Thyroid gland (tissue), 4 donors: ENCODE results near the gene COL6A3. TPM values are rescaled to one million over a fixed set of nuclear protein-coding genes. Genes with fewer than 3 reads are reported as not detected.

Experiments used
- DNase-seq, 2 donors: peaks; one replicate each; pipeline ENCODE4 v3.0.0-alpha.2; 2019
- H3K27ac ChIP-seq, 3 donors: fragments of 200-600 bp; sonication (generic); 1 replicate in 2 of 3; 2 replicates in 1 of 3; pipeline ENCODE4 v1.5.1; 2016 to 2019; ENCODE audit warnings: mild to moderate bottlenecking in 1 of 3, moderate library complexity in 1 of 3
- H3K27me3 ChIP-seq: fragments of 200-600 bp; sonication (generic); one replicate; pipeline ENCODE4 v1.5.1; 2019
- H3K36me3 ChIP-seq, 2 donors: fragments of 200-600 bp; sonication (generic); one replicate each; pipeline ENCODE4 v1.5.1; 2016 to 2019
- H3K4me1 ChIP-seq, 2 donors: fragments of 200-600 bp; sonication (generic); one replicate each; pipeline ENCODE4 v1.5.1; 2017 to 2019
- H3K4me3 ChIP-seq, 3 donors: fragments of 200-600 bp; sonication (generic); replicated peaks in 1 of 3; 1 replicate in 2 of 3; 2 replicates in 1 of 3; pipeline ENCODE4 v1.5.1; 2016; ENCODE audit warnings: mild to moderate bottlenecking in 1 of 3
- H3K9me3 ChIP-seq: fragments of 200-600 bp; sonication (generic); one replicate; pipeline ENCODE4 v1.5.1; 2017
- CTCF ChIP-seq, 6 experiments: fragments of 200-600 bp in 3 of 6; fragments of 450-650 bp in 3 of 6; sonication (generic) in 3 of 6; IDR thresholded peaks; one replicate each; pipeline ENCODE4 v1.5.1; 2016 to 2019; ENCODE audit warnings: antibody characterized with exemption in 6 of 6, mild to moderate bottlenecking in 2 of 6, inconsistent platforms in 1 of 6, moderate library complexity in 1 of 6
- POLR2A ChIP-seq, 2 donors: fragments of 450-650 bp; IDR thresholded peaks; one replicate each; pipeline ENCODE4 v1.6.1; 2017; ENCODE audit warnings: antibody characterized with exemption in 2 of 2, mild to moderate bottlenecking in 2 of 2, moderate library complexity in 1 of 2
- WGBS, 2 donors: methylation state at CpG; one replicate each; pipeline ENCODE4 v1.1.5; 2017; 5-methylcytosine and 5-hydroxymethylcytosine counted together
- intact Hi-C: fragments of 100-400 bp; cut with DNase I; formaldehyde crosslinking; loops from one replicate; pipeline ENCODE4 v1.15.1; 2023
- total RNA-seq, 4 donors: library from RNA; depleted of rRNA; stranded (reverse); fragments of >200 nt; gene quantifications; one replicate each; pipeline ENCODE4 v1.2.3, GENCODE V29; 2016

The COL6A3 gene
- total RNA-seq, 4 donors from 2014 or later = 82.6 to 168 (median 146) TPM

GRCh38 chr2:237421542-237422116, 7.7 kb upstream of the COL6A3 start:
- WGBS, 2 donors = 6 to 12% methylated on average over 20 of the region's 23 CpGs

GRCh38 chr2:237418300-237418699, 4.3 kb upstream of the COL6A3 start:
- Histone ChIP-seq H3K27me3 (no peaks in the 10 kb centered on the region), H3K36me3 (no peaks in the 10 kb centered on the region), H3K4me3 (no peak overlapping the region), H3K4me1 (peaks cover 5 to 10% of the 10 kb centered on the region in 2 donors), H3K9me3 (no peaks in the 10 kb centered on the region), H3K27ac (no peak overlapping the region)
- no peak for DNase-seq
- intact Hi-C loops = loop anchor here (5.0 kb wide), 1 partner anchor 54 kb away; no protein-coding TSS in a partner anchor
- 86 to 91% methylated on average over 3 of the region's 3 CpGs for WGBS, 2 donors
- TF ChIP-seq CTCF (IDR thresholded peaks at IDR 0.05) (no peak), POLR2A (IDR thresholded peaks at IDR 0.05) (no peak)

More at GRCh38 chr2:237421542-237422116, 7.7 kb upstream of the COL6A3 start:
- H3K36me3 ChIP-seq = no peaks in the 10 kb centered on the region
- intact Hi-C loops = no loop called here
- no peak overlapping the region for H3K27ac ChIP-seq
- no peak for TF ChIP-seq POLR2A (IDR thresholded peaks at IDR 0.05)
- peak; percentile 54 to 85 (median 72) for TF ChIP-seq CTCF (IDR thresholded peaks at IDR 0.05)
- peaks cover 5 to 10% of the 10 kb centered on the region in 2 donors for H3K4me1 ChIP-seq
- peak; percentile 77 to 84 for DNase-seq
- no peaks in the 10 kb centered on the region for H3K9me3 ChIP-seq
- H3K4me3 ChIP-seq = no peak overlapping the region
- H3K27me3 ChIP-seq = no peaks in the 10 kb centered on the region

GRCh38 chr2:237412988-237413776, 782 bp downstream of the COL6A3 start:
- Histone ChIP-seq H3K9me3 (no peaks in the 10 kb centered on the region), H3K27ac (peak overlapping the region; percentile 26 to 79 (median 64)), H3K27me3 (no peaks in the 10 kb centered on the region), H3K36me3 (no peaks in the 10 kb centered on the region), H3K4me1 (no peaks in the 10 kb centered on the region), H3K4me3 (peak overlapping the region in 2 of 3 donors; percentile 12 to 14)
- intact Hi-C loops = loop anchor here (5.0 kb wide), 1 partner anchor 246 kb away; no protein-coding TSS in a partner anchor
- DNase-seq = no peak
- 46 to 56% methylated on average over 21 to 24 of the region's 25 CpGs for WGBS, 2 donors
- no peak for TF ChIP-seq POLR2A (IDR thresholded peaks at IDR 0.05)
- no peak for TF ChIP-seq CTCF (IDR thresholded peaks at IDR 0.05)

GRCh38 chr2:237412646-237412987, 1.3 kb downstream of the COL6A3 start:
- no peak for DNase-seq
- H3K36me3 ChIP-seq = no peaks in the 10 kb centered on the region
- H3K27ac ChIP-seq = peak overlapping the region; percentile 26 to 79 (median 64)
- H3K4me3 ChIP-seq = peak overlapping the region in 1 of 3 donors; percentile 14
- no peaks in the 10 kb centered on the region for H3K27me3 ChIP-seq
- no peaks in the 10 kb centered on the region for H3K4me1 ChIP-seq
- TF ChIP-seq POLR2A (IDR thresholded peaks at IDR 0.05) = no peak
- intact Hi-C loops = loop anchor here (5.0 kb wide), 1 partner anchor 245 kb away; no protein-coding TSS in a partner anchor
- no peaks in the 10 kb centered on the region for H3K9me3 ChIP-seq
- 65 to 72% methylated on average over 7 of the region's 7 CpGs for WGBS, 2 donors

- DNase-seq = no peak
- Histone ChIP-seq H3K4me3 (peak overlapping the region in 1 of 3 donors; percentile 14), H3K36me3 (peaks cover 0 to 2% of the 10 kb centered on the region in 2 donors), H3K9me3 (no peaks in the 10 kb centered on the region), H3K27ac (peak overlapping the region; percentile 26 to 79 (median 64)), H3K4me1 (no peaks in the 10 kb centered on the region), H3K27me3 (no peaks in the 10 kb centered on the region)
- intact Hi-C loops = loop anchor here (5.0 kb wide), 1 partner anchor 245 kb away; no protein-coding TSS in a partner anchor
- 71 to 89% methylated on average over 16 of the region's 16 CpGs for WGBS, 2 donors
- TF ChIP-seq CTCF (IDR thresholded peaks at IDR 0.05) = no peak
Observed at GRCh38 chr2:237411683-237412423, 2.1 kb downstream of the COL6A3 start.
